OCI-LY7 (cell line): ENCODE measurements around the gene CYP2F1. TPM values are rescaled to one million over a fixed set of nuclear protein-coding genes. Genes with fewer than 3 reads are reported as not detected.

Experiments
- BruUV-seq: library from RNA; stranded (reverse); fragments of 400-500 nt; replicated peaks from 2 replicates; lab custom pipeline; 2021; lab: Mats Ljungman, UMichigan
- CTCF ChIA-PET: fragments of 300-600 bp; sonication (Branson Sonifier 250); formaldehyde crosslinking; loops from one replicate; lab custom pipeline; 2022; ENCODE audit warnings: antibody characterized with exemption; ENCODE audit not compliant: unreplicated experiment; lab: Charles Lee
- POLR2A ChIA-PET: fragments of 300-600 bp; sonication (Branson Sonifier 250); formaldehyde crosslinking; loops from one replicate; lab custom pipeline; 2022; ENCODE audit warnings: antibody characterized with exemption; lab: Charles Lee
- DNase-seq: peaks from one replicate; pipeline ENCODE4 v3.0.0-alpha.2; 2015; ENCODE audit warnings: low spot score
- H2AFZ ChIP-seq: fragments of 200-600 bp; sonication (generic), shearing (Covaris generic); 2 replicates; pipeline ENCODE4 v1.6.1; 2014; ENCODE audit warnings: mild to moderate bottlenecking, antibody characterized with exemption, low read length, moderate library complexity
- H3K27ac ChIP-seq: fragments of 200-600 bp; sonication (generic); 2 replicates; pipeline ENCODE4 v1.5.1; 2014; ENCODE audit warnings: mixed run types, low read depth, mild to moderate bottlenecking, moderate library complexity, low read length, inconsistent platforms; ENCODE audit not compliant: poor library complexity, severe bottlenecking
- H3K36me3 ChIP-seq: fragments of 200-600 bp; sonication (generic); 2 replicates; pipeline ENCODE4 v1.6.1; 2014; ENCODE audit warnings: mild to moderate bottlenecking, antibody characterized with exemption, low read length, moderate library complexity, mixed read lengths; ENCODE audit not compliant: insufficient read depth
- H3K4me1 ChIP-seq: fragments of 200-600 bp; sonication (generic); 2 replicates; pipeline ENCODE4 v1.5.1; 2014; ENCODE audit warnings: mild to moderate bottlenecking, low read length; ENCODE audit not compliant: insufficient read depth, poor library complexity, severe bottlenecking
- H3K4me2 ChIP-seq: fragments of 200-600 bp; sonication (generic); 2 replicates; pipeline ENCODE4 v1.6.1; 2014; ENCODE audit warnings: mild to moderate bottlenecking, low read length
- H3K4me3 ChIP-seq: fragments of 200-600 bp; sonication (generic); 2 replicates; pipeline ENCODE4 v1.5.1; 2014; ENCODE audit warnings: mild to moderate bottlenecking, low read depth, low read length; ENCODE audit not compliant: poor library complexity, severe bottlenecking
- H3K79me2 ChIP-seq: fragments of 200-600 bp; sonication (generic); 2 replicates; pipeline ENCODE4 v1.6.1; 2016; ENCODE audit warnings: low read depth, mild to moderate bottlenecking, low read length, moderate library complexity, mixed read lengths; ENCODE audit not compliant: insufficient read depth
- H3K9me2 ChIP-seq: fragments of 200-600 bp; sonication (generic); 2 replicates; pipeline ENCODE4 v1.6.1; 2016; ENCODE audit warnings: mild to moderate bottlenecking, low read length, mixed read lengths; ENCODE audit not compliant: insufficient read depth
- H3K9me3 ChIP-seq: fragments of 200-600 bp; sonication (generic); 2 replicates; pipeline ENCODE4 v1.6.1; 2014; ENCODE audit warnings: mild to moderate bottlenecking, mixed run types, low read length, mixed read lengths
- H4K20me1 ChIP-seq: fragments of 200-600 bp; sonication (generic); 2 replicates; pipeline ENCODE4 v1.6.1; 2014; ENCODE audit warnings: mild to moderate bottlenecking, antibody characterized with exemption, low read length, moderate library complexity, mixed read lengths; ENCODE audit not compliant: insufficient read depth
- EZH2phosphoT487 ChIP-seq: fragments of 200-600 bp; sonication (generic); IDR thresholded peaks from 2 replicates; pipeline ENCODE4 v1.6.1; 2018; ENCODE audit warnings: low read depth, borderline replicate concordance, mild to moderate bottlenecking, mixed run types, antibody characterized with exemption, low read length, moderate library complexity, mixed read lengths
- intact Hi-C: fragments of 100-400 bp; cut with micrococcal nuclease; formaldehyde crosslinking; loops from one replicate; pipeline ENCODE4 v1.10.0; 2022; ENCODE audit not compliant: unreplicated experiment
- total RNA-seq, 2 experiments: library from RNA; depleted of rRNA in 1 of 2; stranded (reverse); fragments of >200 nt in 1 of 2; shearing (Covaris generic) in 1 of 2; gene quantifications; 2 replicates each; pipeline ENCODE4 v1.2.3, GENCODE V29; 2014 to 2022
- TF ChIP-seq, protein P1 (sequence below): fragments of 200-600 bp; sonication (generic); conservative IDR thresholded peaks from 2 replicates; pipeline ENCODE4 v1.5.1; 2014; ENCODE audit warnings: mild to moderate bottlenecking, antibody characterized with exemption, low read length, moderate library complexity, mixed read lengths

Gene CYP2F1
- total RNA-seq, 2 experiments from 2014 or later: not detected

DNA sequence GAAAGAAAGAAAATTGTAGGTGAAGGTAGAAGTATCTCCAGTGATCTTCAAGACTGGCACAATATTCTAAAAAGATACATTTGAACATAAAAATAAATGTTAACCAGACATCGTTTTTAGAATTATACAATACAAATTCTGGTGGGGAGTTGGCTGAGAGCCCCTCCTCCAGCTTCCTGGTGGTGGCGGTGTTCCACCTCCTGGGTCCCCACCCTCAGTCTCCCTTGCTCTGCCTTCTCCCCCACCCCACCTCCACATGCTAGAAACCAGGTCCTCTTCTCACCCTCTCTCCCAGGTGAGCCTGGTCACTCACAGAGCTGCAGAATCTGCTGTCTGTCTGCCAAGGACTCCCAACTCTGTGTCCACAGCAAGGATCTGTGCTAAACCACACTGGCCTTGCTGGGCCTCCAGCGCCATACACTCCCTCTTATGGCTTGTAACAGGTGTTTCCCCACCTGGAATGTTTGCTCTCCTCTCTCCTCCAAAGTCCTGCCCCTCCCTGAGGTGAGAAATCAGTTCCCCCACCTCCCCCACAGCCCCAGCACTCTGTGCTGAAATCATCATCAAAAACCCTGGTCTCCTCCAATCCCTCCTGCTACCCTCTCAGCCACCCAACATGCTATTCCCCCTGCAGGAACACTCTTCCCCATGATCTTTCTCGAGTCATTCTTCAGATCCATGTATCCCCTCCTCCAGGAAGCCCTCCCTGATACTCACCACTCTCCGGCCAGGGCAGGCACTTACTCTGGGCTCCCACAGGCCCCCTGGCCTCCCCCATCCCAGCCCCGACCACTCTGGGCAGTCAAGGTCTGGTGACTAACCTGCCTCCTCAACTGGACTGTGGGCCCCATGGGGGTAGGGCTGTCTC is 58.3 kb downstream of the CYP2F1 start:
- ChIA-PET POLR2A (interaction anchor here (0.7 kb wide), 1 partner anchor 53 kb away, joined by 5 read pairs; no protein-coding TSS in a partner anchor), CTCF (no interaction called here)
- H3K27ac ChIP-seq: no peak overlapping the region
- H3K4me3 ChIP-seq: no peak overlapping the region
- no peaks in the 10 kb centered on the region for H3K9me3 ChIP-seq
- H3K9me2 ChIP-seq: no peaks in the 10 kb centered on the region
- no peaks in the 10 kb centered on the region for H4K20me1 ChIP-seq
- H3K36me3 ChIP-seq: no peaks in the 10 kb centered on the region
- no TSS peak for BruUV-seq
- intact Hi-C loops: no loop called here
- no peak for DNase-seq
- TF ChIP-seq, protein P1, sequence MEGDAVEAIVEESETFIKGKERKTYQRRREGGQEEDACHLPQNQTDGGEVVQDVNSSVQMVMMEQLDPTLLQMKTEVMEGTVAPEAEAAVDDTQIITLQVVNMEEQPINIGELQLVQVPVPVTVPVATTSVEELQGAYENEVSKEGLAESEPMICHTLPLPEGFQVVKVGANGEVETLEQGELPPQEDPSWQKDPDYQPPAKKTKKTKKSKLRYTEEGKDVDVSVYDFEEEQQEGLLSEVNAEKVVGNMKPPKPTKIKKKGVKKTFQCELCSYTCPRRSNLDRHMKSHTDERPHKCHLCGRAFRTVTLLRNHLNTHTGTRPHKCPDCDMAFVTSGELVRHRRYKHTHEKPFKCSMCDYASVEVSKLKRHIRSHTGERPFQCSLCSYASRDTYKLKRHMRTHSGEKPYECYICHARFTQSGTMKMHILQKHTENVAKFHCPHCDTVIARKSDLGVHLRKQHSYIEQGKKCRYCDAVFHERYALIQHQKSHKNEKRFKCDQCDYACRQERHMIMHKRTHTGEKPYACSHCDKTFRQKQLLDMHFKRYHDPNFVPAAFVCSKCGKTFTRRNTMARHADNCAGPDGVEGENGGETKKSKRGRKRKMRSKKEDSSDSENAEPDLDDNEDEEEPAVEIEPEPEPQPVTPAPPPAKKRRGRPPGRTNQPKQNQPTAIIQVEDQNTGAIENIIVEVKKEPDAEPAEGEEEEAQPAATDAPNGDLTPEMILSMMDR: peak; percentile 44; the same call in 1 of the 2 replicates
- TF ChIP-seq EZH2phosphoT487: no peak
- H3K4me2 ChIP-seq: no peak overlapping the region
- H3K4me1 ChIP-seq: no peaks in the 10 kb centered on the region
- H2AFZ ChIP-seq: no peak overlapping the region
- H3K79me2 ChIP-seq: no peaks in the 10 kb centered on the region

DNA sequence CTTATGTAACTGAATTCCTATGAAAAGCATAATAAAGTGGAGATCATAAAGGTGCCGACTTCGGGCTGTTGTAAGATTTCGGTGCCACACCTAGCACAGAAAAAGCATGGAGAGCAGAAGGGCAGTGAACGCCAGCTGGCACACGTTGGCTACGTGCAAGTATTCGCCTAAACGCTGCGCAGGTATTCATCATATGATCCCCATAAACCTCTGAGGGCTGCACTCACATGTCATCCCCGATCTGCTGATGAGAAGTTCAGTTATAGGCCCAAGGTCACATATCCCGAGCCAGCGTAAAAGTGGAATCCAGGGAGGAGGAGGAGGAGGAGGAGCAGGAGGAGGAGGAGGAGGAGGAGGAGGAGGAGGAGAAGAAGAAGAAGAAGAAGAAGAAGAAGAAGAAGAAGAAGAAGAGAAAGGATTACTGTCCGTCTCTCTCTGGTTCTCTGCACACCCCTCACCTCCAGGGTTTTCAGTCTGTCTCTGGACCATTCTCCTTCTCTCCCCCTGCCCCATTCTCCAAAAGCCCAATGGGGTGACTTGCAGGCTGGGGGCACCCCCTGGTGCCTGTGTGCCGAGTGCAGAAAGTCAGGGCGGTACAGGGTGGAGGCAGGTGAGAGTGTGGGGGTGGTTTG is 60.2 kb downstream of the CYP2F1 start:
- POLR2A ChIA-PET: no interaction called here
- Histone ChIP-seq H4K20me1 (no peaks in the 10 kb centered on the region), H3K36me3 (no peaks in the 10 kb centered on the region), H3K79me2 (no peaks in the 10 kb centered on the region), H3K27ac (no peak overlapping the region), H3K4me1 (no peaks in the 10 kb centered on the region), H3K9me2 (no peaks in the 10 kb centered on the region), H2AFZ (no peak overlapping the region), H3K9me3 (no peaks in the 10 kb centered on the region), H3K4me3 (no peak overlapping the region), H3K4me2 (no peak overlapping the region)
- BruUV-seq: no TSS peak
- CTCF ChIA-PET: no interaction called here
- DNase-seq: no peak
- intact Hi-C loops: no loop called here
- no peak for TF ChIP-seq EZH2phosphoT487
- TF ChIP-seq, protein P1: no peak
